ENCODE data around the gene TMEM14A.

TMEM14A gene

GRCh38 chr6:52642368-52642767 is 28.5 kb upstream of the TMEM14A start:
- no peaks in the 10 kb centered on the region for H3K79me1 ChIP-seq (ENCODE audit: low read length)
- no peaks in the 10 kb centered on the region for H3K4me1 ChIP-seq (ENCODE audit: control insufficient read depth in 1 of 2, insufficient read depth in 2 of 2, low read length in 2 of 2)
- no peak overlapping the region for H4K91ac ChIP-seq (ENCODE audit: low read depth, low read length)
- no peak overlapping the region for H2BK5ac ChIP-seq (ENCODE audit: low read depth, low read length, poor library complexity)
- no peaks in the 10 kb centered on the region for H3K36me3 ChIP-seq (ENCODE audit: control insufficient read depth in 1 of 2, insufficient read depth in 2 of 2, low read length in 2 of 2)
- no peak overlapping the region for H4K12ac ChIP-seq (ENCODE audit: low read depth, low read length)
- no peaks in the 10 kb centered on the region for H3K27me3 ChIP-seq (ENCODE audit: insufficient read depth, low read length)
- H3K27ac ChIP-seq (ENCODE audit: low read depth, low read length) = no peak overlapping the region
- DNase-seq = no peak
- no peaks in the 10 kb centered on the region for H3K9me3 ChIP-seq (ENCODE audit: insufficient read depth, low read depth, low read length)
- H3K4me3 ChIP-seq (ENCODE audit: low read depth, low read length) = no peak overlapping the region
- H3K4me2 ChIP-seq (ENCODE audit: low read length) = no peak overlapping the region
- no peaks in the 10 kb centered on the region for H3K79me2 ChIP-seq (ENCODE audit: control insufficient read depth, insufficient read depth, low read length, poor library complexity)
- H2AK5ac ChIP-seq (ENCODE audit: low read length) = no peak overlapping the region
- H3K23ac ChIP-seq (ENCODE audit: low read length) = no peak overlapping the region
- no peak overlapping the region for H2AFZ ChIP-seq (ENCODE audit: insufficient read depth, low read length, poor library complexity)
- no peak overlapping the region for H2BK12ac ChIP-seq (ENCODE audit: low read length)
- no peak overlapping the region for H4K8ac ChIP-seq (ENCODE audit: low read depth, low read length)
- H3K9ac ChIP-seq (ENCODE audit: low read length) = no peak overlapping the region
- WGBS (ENCODE audit: extremely low coverage, insufficient coverage, insufficient read length) = no CpG with 5 or more reads among the region's 2 CpGs
- H2BK120ac ChIP-seq (ENCODE audit: insufficient read depth, low read length, poor library complexity) = no peak overlapping the region
- no peak overlapping the region for H3K18ac ChIP-seq (ENCODE audit: low read length)
- no peak overlapping the region for H3K4ac ChIP-seq (ENCODE audit: low read depth, low read length)
- H3K14ac ChIP-seq (ENCODE audit: low read length) = no peak overlapping the region

GRCh38 chr6:52643158-52643557 is 27.8 kb upstream of the TMEM14A start:
- Histone ChIP-seq H3K79me2 (ENCODE audit: control insufficient read depth, insufficient read depth, low read length, poor library complexity) (no peaks in the 10 kb centered on the region), H3K9ac (ENCODE audit: low read length) (no peak overlapping the region), H3K23ac (ENCODE audit: low read length) (no peak overlapping the region), H3K4me1 (ENCODE audit: control insufficient read depth in 1 of 2, insufficient read depth in 2 of 2, low read length in 2 of 2) (no peaks in the 10 kb centered on the region), H2BK120ac (ENCODE audit: insufficient read depth, low read length, poor library complexity) (no peak overlapping the region), H3K18ac (ENCODE audit: low read length) (no peak overlapping the region), H3K36me3 (ENCODE audit: control insufficient read depth in 1 of 2, insufficient read depth in 2 of 2, low read length in 2 of 2) (no peaks in the 10 kb centered on the region), H4K12ac (ENCODE audit: low read depth, low read length) (no peak overlapping the region), H3K27me3 (ENCODE audit: insufficient read depth, low read length) (no peaks in the 10 kb centered on the region), H3K79me1 (ENCODE audit: low read length) (no peaks in the 10 kb centered on the region), H4K91ac (ENCODE audit: low read depth, low read length) (no peak overlapping the region), H3K4me2 (ENCODE audit: low read length) (no peak overlapping the region), H3K4ac (ENCODE audit: low read depth, low read length) (no peak overlapping the region), H2AK5ac (ENCODE audit: low read length) (no peak overlapping the region), H4K8ac (ENCODE audit: low read depth, low read length) (no peak overlapping the region), H2BK5ac (ENCODE audit: low read depth, low read length, poor library complexity) (no peak overlapping the region), H2AFZ (ENCODE audit: insufficient read depth, low read length, poor library complexity) (no peak overlapping the region), H3K27ac (ENCODE audit: low read depth, low read length) (no peak overlapping the region), H3K9me3 (ENCODE audit: insufficient read depth, low read depth, low read length) (no peaks in the 10 kb centered on the region), H3K4me3 (ENCODE audit: low read depth, low read length) (no peak overlapping the region), H2BK12ac (ENCODE audit: low read length) (no peak overlapping the region), H3K14ac (ENCODE audit: low read length) (no peak overlapping the region)
- no CpG with 5 or more reads among the region's 3 CpGs for WGBS (ENCODE audit: extremely low coverage, insufficient coverage, insufficient read length)
- DNase-seq = no peak

GRCh38 chr6:52644253-52644652 is 26.7 kb upstream of the TMEM14A start:
- Histone ChIP-seq H3K4me3 (ENCODE audit: low read depth, low read length) (no peak overlapping the region), H3K4me2 (ENCODE audit: low read length) (no peak overlapping the region), H3K23ac (ENCODE audit: low read length) (no peak overlapping the region), H4K91ac (ENCODE audit: low read depth, low read length) (no peak overlapping the region), H3K36me3 (ENCODE audit: control insufficient read depth in 1 of 2, insufficient read depth in 2 of 2, low read length in 2 of 2) (no peaks in the 10 kb centered on the region), H2AK5ac (ENCODE audit: low read length) (no peak overlapping the region), H2BK5ac (ENCODE audit: low read depth, low read length, poor library complexity) (no peak overlapping the region), H2BK12ac (ENCODE audit: low read length) (no peak overlapping the region), H3K14ac (ENCODE audit: low read length) (no peak overlapping the region), H2BK120ac (ENCODE audit: insufficient read depth, low read length, poor library complexity) (no peak overlapping the region), H3K9me3 (ENCODE audit: insufficient read depth, low read depth, low read length) (no peaks in the 10 kb centered on the region), H4K8ac (ENCODE audit: low read depth, low read length) (no peak overlapping the region), H3K9ac (ENCODE audit: low read length) (no peak overlapping the region), H3K79me1 (ENCODE audit: low read length) (no peaks in the 10 kb centered on the region), H3K79me2 (ENCODE audit: control insufficient read depth, insufficient read depth, low read length, poor library complexity) (no peaks in the 10 kb centered on the region), H3K27ac (ENCODE audit: low read depth, low read length) (no peak overlapping the region), H3K18ac (ENCODE audit: low read length) (no peak overlapping the region), H3K27me3 (ENCODE audit: insufficient read depth, low read length) (no peaks in the 10 kb centered on the region), H3K4ac (ENCODE audit: low read depth, low read length) (no peak overlapping the region), H2AFZ (ENCODE audit: insufficient read depth, low read length, poor library complexity) (no peak overlapping the region), H3K4me1 (ENCODE audit: control insufficient read depth in 1 of 2, insufficient read depth in 2 of 2, low read length in 2 of 2) (no peaks in the 10 kb centered on the region), H4K12ac (ENCODE audit: low read depth, low read length) (no peak overlapping the region)
- no peak for DNase-seq
- WGBS (ENCODE audit: extremely low coverage, insufficient coverage, insufficient read length) = no CpG with 5 or more reads among the region's 4 CpGs

- no peak overlapping the region for H3K18ac ChIP-seq (ENCODE audit: low read length)
- H3K4me1 ChIP-seq (ENCODE audit: control insufficient read depth in 1 of 2, insufficient read depth in 2 of 2, low read length in 2 of 2) = no peaks in the 10 kb centered on the region
- no peak overlapping the region for H3K27ac ChIP-seq (ENCODE audit: low read depth, low read length)
- no peak overlapping the region for H2BK5ac ChIP-seq (ENCODE audit: low read depth, low read length, poor library complexity)
- no peaks in the 10 kb centered on the region for H3K79me1 ChIP-seq (ENCODE audit: low read length)
- no peaks in the 10 kb centered on the region for H3K36me3 ChIP-seq (ENCODE audit: control insufficient read depth in 1 of 2, insufficient read depth in 2 of 2, low read length in 2 of 2)
- H3K14ac ChIP-seq (ENCODE audit: low read length) = no peak overlapping the region
- WGBS (ENCODE audit: extremely low coverage, insufficient coverage, insufficient read length) = no CpG with 5 or more reads among the region's 4 CpGs
- H4K8ac ChIP-seq (ENCODE audit: low read depth, low read length) = no peak overlapping the region
- no peak overlapping the region for H2BK120ac ChIP-seq (ENCODE audit: insufficient read depth, low read length, poor library complexity)
- no peak overlapping the region for H4K12ac ChIP-seq (ENCODE audit: low read depth, low read length)
- no peak overlapping the region for H3K4me3 ChIP-seq (ENCODE audit: low read depth, low read length)
- H3K4ac ChIP-seq (ENCODE audit: low read depth, low read length) = no peak overlapping the region
- H3K4me2 ChIP-seq (ENCODE audit: low read length) = no peak overlapping the region
- no peaks in the 10 kb centered on the region for H3K9me3 ChIP-seq (ENCODE audit: insufficient read depth, low read depth, low read length)
- H3K9ac ChIP-seq (ENCODE audit: low read length) = no peak overlapping the region
- no peak overlapping the region for H2AK5ac ChIP-seq (ENCODE audit: low read length)
- DNase-seq = no peak
- no peak overlapping the region for H3K23ac ChIP-seq (ENCODE audit: low read length)
- no peak overlapping the region for H4K91ac ChIP-seq (ENCODE audit: low read depth, low read length)
- no peak overlapping the region for H2BK12ac ChIP-seq (ENCODE audit: low read length)
- no peaks in the 10 kb centered on the region for H3K79me2 ChIP-seq (ENCODE audit: control insufficient read depth, insufficient read depth, low read length, poor library complexity)
- no peak overlapping the region for H2AFZ ChIP-seq (ENCODE audit: insufficient read depth, low read length, poor library complexity)
- H3K27me3 ChIP-seq (ENCODE audit: insufficient read depth, low read length) = no peaks in the 10 kb centered on the region
Observed at GRCh38 chr6:52645976-52646375, 24.9 kb upstream of the TMEM14A start.
